AG09309 (cell line): ENCODE data around the gene APOA5.
A peak's percentile ranks its signal among the peaks of the same experiment; 100 is the strongest.

Experiments used
- DNase-seq: peaks from one replicate; pipeline ENCODE4 v3.0.0-alpha.2; 2010; ENCODE audit warnings: low read depth
- H3K4me3 ChIP-seq: 2 replicates; pipeline ENCODE4 v1.5.1; 2011; ENCODE audit warnings: mild to moderate bottlenecking, low read depth, low read length, moderate library complexity; ENCODE audit not compliant: control insufficient read depth
- TF ChIP-seq, protein P1 (sequence below): IDR thresholded peaks from 2 replicates; pipeline ENCODE4 v1.5.1; 2011; ENCODE audit warnings: mild to moderate bottlenecking, low read depth, low read length, inconsistent platforms; ENCODE audit not compliant: insufficient read depth, control insufficient read depth; ENCODE audit errors: missing control alignments

Gene APOA5

DNA sequence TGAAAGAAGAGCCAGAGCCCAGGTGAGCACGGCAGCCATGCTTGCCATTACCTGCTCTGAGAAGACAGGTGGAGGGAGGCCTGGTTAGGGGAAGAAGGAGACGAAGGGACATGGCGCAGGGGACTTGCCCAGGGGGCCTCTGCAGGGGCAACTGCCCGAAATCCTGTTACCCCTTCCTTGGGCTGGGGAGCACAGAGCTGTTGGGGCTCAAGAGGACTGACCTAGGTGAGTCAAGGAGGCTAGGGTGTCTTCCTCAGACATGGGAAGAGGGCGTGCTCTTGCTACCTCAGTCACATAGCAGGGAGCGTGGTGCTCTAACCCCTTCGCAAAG is at the start of gene APOA5:
Gene APOA5, minus strand, starts transcription at position 67 of the 331 bp plus-strand sequence. Its CDS starts 19 bp downstream, at position 48.
- DNase-seq: no peak
- TF ChIP-seq, protein P1, sequence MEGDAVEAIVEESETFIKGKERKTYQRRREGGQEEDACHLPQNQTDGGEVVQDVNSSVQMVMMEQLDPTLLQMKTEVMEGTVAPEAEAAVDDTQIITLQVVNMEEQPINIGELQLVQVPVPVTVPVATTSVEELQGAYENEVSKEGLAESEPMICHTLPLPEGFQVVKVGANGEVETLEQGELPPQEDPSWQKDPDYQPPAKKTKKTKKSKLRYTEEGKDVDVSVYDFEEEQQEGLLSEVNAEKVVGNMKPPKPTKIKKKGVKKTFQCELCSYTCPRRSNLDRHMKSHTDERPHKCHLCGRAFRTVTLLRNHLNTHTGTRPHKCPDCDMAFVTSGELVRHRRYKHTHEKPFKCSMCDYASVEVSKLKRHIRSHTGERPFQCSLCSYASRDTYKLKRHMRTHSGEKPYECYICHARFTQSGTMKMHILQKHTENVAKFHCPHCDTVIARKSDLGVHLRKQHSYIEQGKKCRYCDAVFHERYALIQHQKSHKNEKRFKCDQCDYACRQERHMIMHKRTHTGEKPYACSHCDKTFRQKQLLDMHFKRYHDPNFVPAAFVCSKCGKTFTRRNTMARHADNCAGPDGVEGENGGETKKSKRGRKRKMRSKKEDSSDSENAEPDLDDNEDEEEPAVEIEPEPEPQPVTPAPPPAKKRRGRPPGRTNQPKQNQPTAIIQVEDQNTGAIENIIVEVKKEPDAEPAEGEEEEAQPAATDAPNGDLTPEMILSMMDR: no peak
- no peak within 1 kb of the TSS for H3K4me3 ChIP-seq

- DNase-seq: no peak
- no peak overlapping the region for H3K4me3 ChIP-seq
- TF ChIP-seq, protein P1: no peak
Measured at GRCh38 chr11:116840746-116841296, 49.1 kb upstream of the APOA5 start.

- no peak overlapping the region for H3K4me3 ChIP-seq
- DNase-seq: no peak
- TF ChIP-seq, protein P1: peak; percentile 32
Measured at GRCh38 chr11:116840224-116840745, 48.6 kb upstream of the APOA5 start.

DNA sequence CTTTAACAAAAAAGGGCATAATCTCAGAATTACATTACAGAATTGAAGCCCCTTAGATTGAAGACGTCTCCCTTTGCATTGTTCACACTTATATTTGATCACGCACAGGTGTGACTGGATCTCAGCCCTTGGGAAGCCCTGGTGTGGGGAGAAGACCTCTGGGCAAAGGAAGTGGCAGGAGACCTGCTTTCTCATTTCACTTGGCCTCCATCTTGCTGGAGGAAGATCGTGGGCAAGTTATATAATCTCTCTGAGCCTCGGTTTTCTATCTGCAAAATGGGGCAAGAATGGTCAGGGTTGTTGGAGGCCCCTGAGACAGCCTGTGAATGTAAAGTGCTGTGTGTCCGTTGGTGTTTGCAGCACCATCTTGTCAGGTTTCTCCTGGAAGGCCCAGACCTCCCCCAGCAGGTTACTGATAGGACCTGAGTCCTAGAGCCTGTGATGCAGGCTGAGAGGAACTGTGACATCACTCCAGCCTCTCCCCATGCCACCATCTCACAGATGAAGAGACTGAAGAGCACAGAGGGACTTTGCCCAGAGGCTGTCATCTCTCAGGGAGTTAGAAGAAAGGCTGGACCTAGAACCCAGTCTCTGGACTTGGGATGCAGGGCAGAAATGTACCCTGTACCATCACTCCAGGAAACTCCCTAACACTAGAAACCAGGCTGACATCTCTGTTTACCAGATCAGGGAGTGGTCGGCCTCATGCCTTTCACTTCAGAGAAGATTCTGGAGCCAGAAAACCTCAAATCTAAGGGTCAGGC is 46.8 kb upstream of the APOA5 start:
- no peak for DNase-seq
- TF ChIP-seq, protein P1: no peak
- no peak overlapping the region for H3K4me3 ChIP-seq

- H3K4me3 ChIP-seq: no peak within 1 kb of the TSS
- DNase-seq: no peak
- TF ChIP-seq, protein P1: no peak
Measured at GRCh38 chr11:116837231-116838091, 45.8 kb upstream of the APOA5 start, which contains the start of gene APOA1. APOA1 (minus strand) TSS chr11:116837622; CDS start chr11:116837387, 235 bp downstream.

DNA sequence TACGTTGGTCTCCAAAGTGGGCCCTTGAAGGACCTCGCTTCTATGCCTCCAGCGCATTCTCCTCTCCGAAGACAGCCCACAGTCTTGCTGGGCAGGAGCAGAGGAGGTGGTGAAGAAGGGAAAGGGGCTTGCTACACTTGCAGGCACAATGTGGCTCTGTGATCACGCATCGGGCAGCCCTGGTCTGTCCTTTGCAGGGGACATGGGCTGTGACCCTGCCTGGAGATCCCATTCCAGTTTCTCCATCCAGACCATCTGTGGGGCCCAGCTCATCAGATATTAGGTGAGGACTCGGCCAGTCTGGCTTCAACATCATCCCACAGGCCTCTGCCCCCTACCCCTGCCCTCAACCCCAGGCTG is 44.9 kb upstream of the APOA5 start:
- no peak for DNase-seq
- TF ChIP-seq, protein P1: no peak
- H3K4me3 ChIP-seq: no peak overlapping the region
